Neural cell (in vitro differentiated cells): ENCODE measurements around the gene SH3RF1.

Experiments
- EZH2 ChIP-seq: fragments of 200-600, 300-800 bp; shearing (Covaris generic), sonication (generic); IDR thresholded peaks from 2 replicates; pipeline ENCODE4 v1.6.1; 2014; ENCODE audit warnings: antibody characterized with exemption, low read length, borderline replicate concordance, mild to moderate bottlenecking; ENCODE audit not compliant: insufficient read depth, poor library complexity, severe bottlenecking
- POLR2AphosphoS5 ChIP-seq: IDR thresholded peaks from 2 replicates; pipeline ENCODE4 v1.6.1; 2012
- RAD21 ChIP-seq: fragments of 450-650 bp; conservative IDR thresholded peaks from 2 replicates; pipeline ENCODE4 v1.6.1; 2014; ENCODE audit warnings: antibody characterized with exemption, mild to moderate bottlenecking, moderate library complexity
- TAF1 ChIP-seq: IDR thresholded peaks from 2 replicates; pipeline ENCODE4 v1.6.1; 2012; ENCODE audit warnings: low read depth
- TF ChIP-seq, protein P1 (sequence below): fragments of 450-650 bp; IDR thresholded peaks from 2 replicates; pipeline ENCODE4 v1.5.1; 2014; ENCODE audit warnings: antibody characterized with exemption, mild to moderate bottlenecking, moderate library complexity; ENCODE audit not compliant: poor library complexity, severe bottlenecking
- TF ChIP-seq, protein P2 (sequence below): IDR thresholded peaks from 2 replicates; pipeline ENCODE4 v1.6.1; 2012; ENCODE audit warnings: borderline replicate concordance

DNA sequence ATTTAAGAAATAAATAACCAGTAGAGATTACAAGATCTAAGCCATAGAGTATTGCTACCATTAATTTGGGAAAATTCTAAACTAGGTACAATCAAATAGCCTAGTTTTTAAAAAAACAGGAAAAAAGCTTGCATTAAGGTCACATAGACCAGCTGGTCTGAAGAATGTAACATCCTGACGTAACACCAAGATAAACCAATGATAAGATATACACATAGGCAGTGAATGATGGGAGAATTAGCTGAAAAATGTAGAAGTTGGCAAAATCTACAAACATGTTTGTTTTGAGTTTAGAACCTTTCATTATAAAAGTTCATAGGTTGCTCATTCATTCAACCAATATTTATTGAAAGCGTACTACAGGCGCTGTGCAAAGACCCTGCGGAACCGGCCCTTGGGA is 120.0 kb downstream of the SH3RF1 start:
- TF ChIP-seq TAF1 (no peak), EZH2 (no peak), POLR2AphosphoS5 (no peak), RAD21 (no peak)
- TF ChIP-seq, protein P1, sequence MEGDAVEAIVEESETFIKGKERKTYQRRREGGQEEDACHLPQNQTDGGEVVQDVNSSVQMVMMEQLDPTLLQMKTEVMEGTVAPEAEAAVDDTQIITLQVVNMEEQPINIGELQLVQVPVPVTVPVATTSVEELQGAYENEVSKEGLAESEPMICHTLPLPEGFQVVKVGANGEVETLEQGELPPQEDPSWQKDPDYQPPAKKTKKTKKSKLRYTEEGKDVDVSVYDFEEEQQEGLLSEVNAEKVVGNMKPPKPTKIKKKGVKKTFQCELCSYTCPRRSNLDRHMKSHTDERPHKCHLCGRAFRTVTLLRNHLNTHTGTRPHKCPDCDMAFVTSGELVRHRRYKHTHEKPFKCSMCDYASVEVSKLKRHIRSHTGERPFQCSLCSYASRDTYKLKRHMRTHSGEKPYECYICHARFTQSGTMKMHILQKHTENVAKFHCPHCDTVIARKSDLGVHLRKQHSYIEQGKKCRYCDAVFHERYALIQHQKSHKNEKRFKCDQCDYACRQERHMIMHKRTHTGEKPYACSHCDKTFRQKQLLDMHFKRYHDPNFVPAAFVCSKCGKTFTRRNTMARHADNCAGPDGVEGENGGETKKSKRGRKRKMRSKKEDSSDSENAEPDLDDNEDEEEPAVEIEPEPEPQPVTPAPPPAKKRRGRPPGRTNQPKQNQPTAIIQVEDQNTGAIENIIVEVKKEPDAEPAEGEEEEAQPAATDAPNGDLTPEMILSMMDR = no peak
- TF ChIP-seq, protein P2, sequence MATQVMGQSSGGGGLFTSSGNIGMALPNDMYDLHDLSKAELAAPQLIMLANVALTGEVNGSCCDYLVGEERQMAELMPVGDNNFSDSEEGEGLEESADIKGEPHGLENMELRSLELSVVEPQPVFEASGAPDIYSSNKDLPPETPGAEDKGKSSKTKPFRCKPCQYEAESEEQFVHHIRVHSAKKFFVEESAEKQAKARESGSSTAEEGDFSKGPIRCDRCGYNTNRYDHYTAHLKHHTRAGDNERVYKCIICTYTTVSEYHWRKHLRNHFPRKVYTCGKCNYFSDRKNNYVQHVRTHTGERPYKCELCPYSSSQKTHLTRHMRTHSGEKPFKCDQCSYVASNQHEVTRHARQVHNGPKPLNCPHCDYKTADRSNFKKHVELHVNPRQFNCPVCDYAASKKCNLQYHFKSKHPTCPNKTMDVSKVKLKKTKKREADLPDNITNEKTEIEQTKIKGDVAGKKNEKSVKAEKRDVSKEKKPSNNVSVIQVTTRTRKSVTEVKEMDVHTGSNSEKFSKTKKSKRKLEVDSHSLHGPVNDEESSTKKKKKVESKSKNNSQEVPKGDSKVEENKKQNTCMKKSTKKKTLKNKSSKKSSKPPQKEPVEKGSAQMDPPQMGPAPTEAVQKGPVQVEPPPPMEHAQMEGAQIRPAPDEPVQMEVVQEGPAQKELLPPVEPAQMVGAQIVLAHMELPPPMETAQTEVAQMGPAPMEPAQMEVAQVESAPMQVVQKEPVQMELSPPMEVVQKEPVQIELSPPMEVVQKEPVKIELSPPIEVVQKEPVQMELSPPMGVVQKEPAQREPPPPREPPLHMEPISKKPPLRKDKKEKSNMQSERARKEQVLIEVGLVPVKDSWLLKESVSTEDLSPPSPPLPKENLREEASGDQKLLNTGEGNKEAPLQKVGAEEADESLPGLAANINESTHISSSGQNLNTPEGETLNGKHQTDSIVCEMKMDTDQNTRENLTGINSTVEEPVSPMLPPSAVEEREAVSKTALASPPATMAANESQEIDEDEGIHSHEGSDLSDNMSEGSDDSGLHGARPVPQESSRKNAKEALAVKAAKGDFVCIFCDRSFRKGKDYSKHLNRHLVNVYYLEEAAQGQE = no peak
